ENCODE data around the gene REX1BD. TPM values are rescaled to one million over a fixed set of nuclear protein-coding genes. Genes with fewer than 3 reads are reported as not detected.
A peak's percentile ranks its signal among the peaks of the same experiment; 100 is the strongest.
"Not testable (repeated sequence)": the region's sequence is repeated elsewhere in the genome, so short reads cannot be mapped to it uniquely, and the experiment has no call there.

Gene REX1BD
- total RNA-seq: 100 to 1,000 TPM; 119 to 171 TPM

DNA sequence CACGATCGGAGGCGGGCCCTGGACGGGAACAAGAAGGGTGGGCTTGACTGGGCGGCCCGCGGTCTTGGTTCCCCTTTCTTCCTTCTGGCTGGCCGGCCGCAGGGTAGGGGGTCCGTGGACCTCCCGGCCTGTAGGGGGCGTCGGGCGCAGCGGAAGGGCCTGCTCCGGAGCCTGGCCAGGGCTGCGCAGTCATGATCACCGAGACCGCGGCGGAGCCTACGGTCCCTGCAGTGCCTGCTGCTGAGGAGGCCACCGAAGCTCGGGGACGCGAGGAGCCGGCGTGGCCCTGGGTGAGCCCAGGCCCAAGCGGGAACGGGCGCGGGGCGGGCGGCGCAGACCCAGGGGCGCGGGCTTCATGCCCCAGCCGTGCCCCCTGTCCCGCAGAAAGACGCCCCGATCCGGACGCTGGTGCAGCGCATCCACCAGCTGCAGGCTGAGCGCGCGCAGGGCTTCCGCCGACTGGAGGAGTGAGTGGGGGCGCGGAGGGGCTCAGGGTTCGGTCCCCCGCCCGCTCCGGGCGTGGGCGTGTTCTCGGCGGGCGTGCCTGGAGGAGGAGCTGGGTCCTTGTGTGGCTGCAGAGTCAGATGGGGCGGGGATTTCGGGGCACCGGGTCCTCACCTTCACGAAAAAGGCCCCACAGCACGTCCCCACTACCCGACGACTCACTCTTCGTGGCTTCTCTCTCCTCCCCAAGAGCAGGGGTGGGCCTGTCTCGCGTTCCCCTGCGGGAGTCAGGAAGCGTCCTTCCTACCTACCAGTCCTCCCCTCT, at the start of gene REX1BD:
TSS of gene REX1BD (plus strand) at position 188 of the 769 bp plus-strand sequence. CDS start at position 192, 4 bp downstream.
- Histone ChIP-seq H3K4me1 (peaks cover 0 to 20% of the 10 kb centered on the region in 2 donors), H3K27me3 (no peaks in the 10 kb centered on the region), H3K36me3 (peaks cover 10% of the 10 kb centered on the region), H3K27ac (peak within 1 kb of the TSS; percentile 78 to 86), H3K4me3 (peak within 1 kb of the TSS; percentile 72 to 84), H3K9me3 (no peaks in the 10 kb centered on the region)
- DNase-seq (ENCODE audit: low spot score): peak; percentile 88
- TF ChIP-seq, protein P1, sequence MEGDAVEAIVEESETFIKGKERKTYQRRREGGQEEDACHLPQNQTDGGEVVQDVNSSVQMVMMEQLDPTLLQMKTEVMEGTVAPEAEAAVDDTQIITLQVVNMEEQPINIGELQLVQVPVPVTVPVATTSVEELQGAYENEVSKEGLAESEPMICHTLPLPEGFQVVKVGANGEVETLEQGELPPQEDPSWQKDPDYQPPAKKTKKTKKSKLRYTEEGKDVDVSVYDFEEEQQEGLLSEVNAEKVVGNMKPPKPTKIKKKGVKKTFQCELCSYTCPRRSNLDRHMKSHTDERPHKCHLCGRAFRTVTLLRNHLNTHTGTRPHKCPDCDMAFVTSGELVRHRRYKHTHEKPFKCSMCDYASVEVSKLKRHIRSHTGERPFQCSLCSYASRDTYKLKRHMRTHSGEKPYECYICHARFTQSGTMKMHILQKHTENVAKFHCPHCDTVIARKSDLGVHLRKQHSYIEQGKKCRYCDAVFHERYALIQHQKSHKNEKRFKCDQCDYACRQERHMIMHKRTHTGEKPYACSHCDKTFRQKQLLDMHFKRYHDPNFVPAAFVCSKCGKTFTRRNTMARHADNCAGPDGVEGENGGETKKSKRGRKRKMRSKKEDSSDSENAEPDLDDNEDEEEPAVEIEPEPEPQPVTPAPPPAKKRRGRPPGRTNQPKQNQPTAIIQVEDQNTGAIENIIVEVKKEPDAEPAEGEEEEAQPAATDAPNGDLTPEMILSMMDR (IDR thresholded peaks at IDR 0.05): peak; percentile 84 to 91

DNA sequence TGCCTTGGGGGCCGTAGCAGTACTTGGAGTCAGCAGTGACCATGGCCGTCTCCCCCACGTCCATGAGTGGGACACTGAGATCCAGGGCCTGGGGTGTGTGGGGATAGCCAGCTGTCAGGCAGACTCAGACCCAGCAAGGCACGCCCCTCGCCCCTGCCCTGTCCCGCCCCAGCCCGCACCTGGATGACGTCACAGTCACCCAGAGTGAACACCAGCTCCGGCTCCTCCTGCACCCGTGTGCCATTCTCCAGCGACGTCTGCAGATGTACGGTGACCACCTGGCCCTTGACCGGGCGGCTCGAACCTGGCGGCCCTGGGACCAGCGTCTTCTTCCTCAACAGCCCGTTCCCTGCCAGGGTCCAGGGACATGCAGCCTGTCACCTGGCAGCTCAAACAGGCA, 49.2 kb upstream of the REX1BD start:
- H3K9me3 ChIP-seq: no peaks in the 10 kb centered on the region
- peaks cover 0 to 20% of the 10 kb centered on the region in 2 donors for H3K4me1 ChIP-seq
- TF ChIP-seq, protein P1 (IDR thresholded peaks at IDR 0.05): no peak
- H3K4me3 ChIP-seq: no peak overlapping the region
- peaks cover 55% of the 10 kb centered on the region for H3K36me3 ChIP-seq
- DNase-seq (ENCODE audit: low spot score): no peak
- H3K27me3 ChIP-seq: no peaks in the 10 kb centered on the region
- H3K27ac ChIP-seq: no peak overlapping the region

DNA sequence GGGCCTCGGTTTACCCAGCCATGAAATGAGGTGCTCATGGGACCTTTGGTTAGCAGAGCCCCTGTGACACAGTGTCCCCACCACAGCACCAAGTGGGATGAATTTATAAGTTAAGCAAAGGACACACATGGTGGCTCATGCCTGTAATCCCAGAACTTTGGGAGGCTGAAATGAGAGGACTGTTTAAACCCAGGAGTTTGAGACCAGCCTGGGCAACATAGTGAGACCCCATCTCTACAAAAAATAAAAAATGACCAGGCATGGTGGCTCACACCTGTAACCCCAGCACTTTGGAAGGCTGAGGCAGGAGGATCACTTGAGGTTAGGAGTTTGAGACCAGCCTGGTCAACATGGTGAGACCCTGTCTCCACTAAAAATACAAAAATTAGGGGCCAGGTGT, 48.4 kb upstream of the REX1BD start:
- peaks cover 0 to 20% of the 10 kb centered on the region in 2 donors for H3K4me1 ChIP-seq
- H3K27ac ChIP-seq; DNase-seq (ENCODE audit: low spot score); H3K27me3 ChIP-seq; H3K4me3 ChIP-seq; H3K9me3 ChIP-seq: not testable (repeated sequence)
- peaks cover 55% of the 10 kb centered on the region for H3K36me3 ChIP-seq

DNA sequence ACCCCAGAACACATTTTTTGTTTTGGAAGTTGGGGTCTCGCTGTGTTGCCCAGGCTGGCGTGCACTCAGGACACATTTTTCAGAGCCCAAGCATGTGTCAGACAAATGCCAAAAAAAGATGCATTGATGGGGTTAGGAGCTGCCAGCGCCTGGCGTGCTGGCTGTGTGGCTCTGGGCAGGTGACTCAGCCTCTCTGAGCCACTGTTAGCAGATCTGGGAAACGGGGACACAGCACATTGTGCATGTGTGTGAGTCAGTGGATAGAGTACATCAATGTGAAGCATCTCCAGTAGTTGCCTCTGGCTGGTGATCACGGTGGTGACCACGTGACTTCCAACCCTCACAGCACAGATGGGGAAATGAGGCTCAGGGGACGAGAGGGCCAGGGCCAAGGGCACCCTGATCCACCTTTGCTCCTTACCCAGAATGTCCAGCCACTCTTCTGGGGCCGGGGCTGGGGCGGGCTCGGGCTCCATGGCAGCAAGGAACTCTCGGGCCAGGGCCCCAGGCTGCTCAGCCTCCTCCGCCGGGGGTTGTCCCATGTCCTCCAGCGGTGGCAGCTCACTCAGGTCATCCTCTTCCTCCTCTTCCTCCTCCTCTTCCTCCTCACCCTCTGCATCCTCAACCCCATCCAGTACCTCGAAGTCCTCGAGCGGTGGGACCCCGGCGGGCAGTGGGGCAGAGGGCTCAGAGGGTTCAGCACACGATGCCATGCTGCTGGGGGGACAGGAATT, 47.2 kb upstream of the REX1BD start:
- Histone ChIP-seq H3K36me3 (peaks cover 46% of the 10 kb centered on the region), H3K27ac (no peak overlapping the region), H3K4me3 (no peak overlapping the region), H3K9me3 (no peaks in the 10 kb centered on the region), H3K4me1 (peaks cover 0 to 20% of the 10 kb centered on the region in 2 donors), H3K27me3 (no peaks in the 10 kb centered on the region)
- no peak for DNase-seq (ENCODE audit: low spot score)
- TF ChIP-seq, protein P1 (IDR thresholded peaks at IDR 0.05): no peak

DNA sequence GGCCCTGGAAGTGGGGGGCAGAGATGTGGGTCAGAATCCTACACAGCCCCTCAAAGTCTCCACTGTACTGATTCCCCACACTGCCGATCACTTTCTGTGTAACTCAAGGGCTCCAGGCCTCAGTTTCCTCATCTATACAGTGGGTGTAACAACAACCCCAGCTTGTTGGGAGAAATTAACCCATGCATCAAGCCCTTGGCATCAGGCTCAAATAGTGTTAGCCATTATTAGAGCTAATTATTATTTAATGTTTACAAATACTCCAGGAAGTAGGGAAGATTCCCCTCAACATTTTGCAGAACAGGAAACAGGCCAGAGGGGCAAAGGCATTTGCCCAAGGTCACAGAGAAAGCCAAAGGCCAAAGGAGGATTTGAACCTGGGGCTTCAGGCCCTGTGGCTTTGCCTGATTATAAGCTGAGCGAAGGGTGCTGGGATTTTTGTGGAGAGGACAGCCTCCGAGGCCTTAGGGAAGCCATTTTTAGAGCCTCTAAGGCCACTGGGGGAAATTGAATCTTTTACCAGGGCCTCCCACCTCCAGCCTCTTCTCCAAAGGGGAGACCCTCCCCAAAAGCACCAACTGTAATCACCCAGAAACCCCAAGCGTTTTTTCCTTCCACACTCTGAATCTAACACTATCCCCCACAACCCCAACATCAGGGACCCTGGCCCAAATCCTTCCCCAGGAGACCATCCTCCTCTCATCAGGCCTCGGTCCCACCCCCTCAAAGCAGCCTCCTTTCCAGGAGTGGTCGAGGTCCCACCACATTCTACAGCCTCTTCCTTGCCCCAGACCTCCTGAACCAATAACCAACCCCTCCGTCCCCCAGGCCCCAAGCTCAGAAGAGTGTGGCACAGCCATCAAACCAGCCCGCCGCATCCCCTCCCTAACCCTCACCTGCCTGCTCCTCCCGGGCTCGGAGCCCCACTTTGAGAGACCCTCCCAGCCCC, 46.3 kb upstream of the REX1BD start:
- TF ChIP-seq, protein P1 (IDR thresholded peaks at IDR 0.05): no peak
- Histone ChIP-seq H3K36me3 (peaks cover 38% of the 10 kb centered on the region), H3K9me3 (no peaks in the 10 kb centered on the region), H3K4me3 (peak overlapping the region; percentile 88 to 90), H3K27me3 (no peaks in the 10 kb centered on the region), H3K4me1 (peaks cover 0 to 20% of the 10 kb centered on the region in 2 donors), H3K27ac (peak overlapping the region; percentile 91 to 92)
- no peak for DNase-seq (ENCODE audit: low spot score)

Measured in right atrium auricular region (tissue), 2 donors.